HL-60/S4 treated with retinoic acid at 250 ng/mL for 4 days and 3 days (cell line): ENCODE data around the gene DHX36.

Source experiments
- in situ Hi-C: fragments of 300-500 bp; cut with MboI; formaldehyde crosslinking; loops from 2 replicates; pipeline ENCODE4 v1.7.0; 2022; ENCODE audit warnings: low sequenced_read_pairs

Gene DHX36

GRCh38 chr3:154323891-154324738, at the start of gene DHX36:
TSS of gene DHX36 (minus strand) at chr3:154324487. CDS start at chr3:154324416, 71 bp downstream.
- in situ Hi-C loops: no loop called here

- in situ Hi-C loops: no loop called here
Measured at GRCh38 chr3:154367221-154367620, 42.9 kb upstream of the DHX36 start.

- in situ Hi-C loops: no loop called here
Measured at GRCh38 chr3:154364849-154365248, 40.6 kb upstream of the DHX36 start.

GRCh38 chr3:154361099-154361498, 36.8 kb upstream of the DHX36 start:
- in situ Hi-C loops: no loop called here

- in situ Hi-C loops: no loop called here
Measured at GRCh38 chr3:154356009-154356408, 31.7 kb upstream of the DHX36 start.

GRCh38 chr3:154349223-154349622, 24.9 kb upstream of the DHX36 start:
- in situ Hi-C loops: no loop called here

DNA sequence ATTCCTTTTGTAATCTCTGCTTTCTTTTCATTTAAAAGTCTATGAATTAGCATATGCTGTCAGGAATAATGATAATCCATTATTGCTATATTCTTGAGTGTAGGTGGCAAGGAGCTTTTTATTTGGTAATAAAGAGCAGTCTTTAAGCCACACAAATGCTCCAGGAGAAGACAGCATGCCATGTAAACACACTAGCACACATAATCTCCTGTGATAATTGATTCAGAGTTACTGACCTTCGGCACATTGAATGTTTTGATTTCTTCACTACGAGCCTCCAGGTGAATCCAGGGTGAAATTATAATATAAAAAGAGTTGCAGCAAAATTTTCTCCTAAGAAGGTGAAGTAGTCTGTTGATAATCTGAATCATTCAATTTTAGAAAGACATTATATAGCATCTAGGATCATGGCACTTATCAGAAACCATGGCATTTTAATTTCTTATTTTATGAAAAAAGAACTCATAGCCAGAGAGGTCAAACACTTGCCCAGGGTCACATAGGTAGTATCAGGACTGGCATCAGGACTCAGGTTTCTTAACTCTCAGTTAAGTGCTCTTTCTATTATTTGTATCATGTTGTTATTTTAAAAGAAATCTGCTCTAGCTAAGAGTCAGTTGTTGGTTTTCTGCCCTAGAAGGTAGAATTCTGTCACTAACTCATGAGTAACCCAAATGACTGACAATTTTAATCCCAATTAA, 21.3 kb upstream of the DHX36 start:
- in situ Hi-C loops: no loop called here

DNA sequence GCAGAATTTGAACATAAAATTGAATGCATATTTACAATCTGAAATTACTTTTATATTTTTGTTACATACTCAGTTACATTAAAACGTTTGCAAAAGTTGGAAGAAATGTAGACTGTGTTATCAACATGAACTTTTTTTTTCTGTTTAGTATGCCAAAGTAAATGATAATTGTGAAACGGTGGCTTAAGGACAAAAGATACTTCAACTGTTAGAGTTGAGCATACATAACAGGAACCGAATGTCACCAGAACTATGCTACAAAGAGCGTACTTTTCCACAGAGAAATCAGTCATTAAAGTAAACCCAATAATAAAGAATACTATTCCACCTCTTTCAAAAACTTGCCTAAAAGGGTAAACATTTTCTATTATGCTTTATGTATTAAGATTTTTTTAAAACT, 14.3 kb upstream of the DHX36 start:
- in situ Hi-C loops: no loop called here

GRCh38 chr3:154338008-154338407, 13.7 kb upstream of the DHX36 start:
- in situ Hi-C loops: no loop called here

DNA sequence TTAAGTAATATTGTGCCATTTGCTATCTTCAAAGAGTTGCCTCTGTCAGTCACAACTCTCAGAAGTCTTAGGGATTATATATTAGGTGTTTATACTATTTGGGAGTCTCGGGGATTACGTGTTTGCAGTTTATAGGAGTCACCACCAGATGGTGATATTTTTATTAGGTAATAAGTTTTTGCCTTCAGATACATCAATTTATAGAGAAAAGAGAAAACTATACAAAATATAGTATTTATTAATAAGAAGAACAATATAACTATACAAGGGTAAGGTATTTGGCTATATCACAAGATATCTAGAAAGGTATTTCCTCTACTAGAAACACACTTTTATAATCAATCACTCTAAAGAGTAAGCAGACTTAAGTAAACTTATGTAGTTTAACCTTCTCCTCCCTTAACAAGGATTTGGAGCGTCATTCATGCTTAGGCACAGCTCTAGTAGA, 10.7 kb upstream of the DHX36 start:
- in situ Hi-C loops: no loop called here

GRCh38 chr3:154327871-154328270, 3.6 kb upstream of the DHX36 start:
- in situ Hi-C loops: no loop called here

DNA sequence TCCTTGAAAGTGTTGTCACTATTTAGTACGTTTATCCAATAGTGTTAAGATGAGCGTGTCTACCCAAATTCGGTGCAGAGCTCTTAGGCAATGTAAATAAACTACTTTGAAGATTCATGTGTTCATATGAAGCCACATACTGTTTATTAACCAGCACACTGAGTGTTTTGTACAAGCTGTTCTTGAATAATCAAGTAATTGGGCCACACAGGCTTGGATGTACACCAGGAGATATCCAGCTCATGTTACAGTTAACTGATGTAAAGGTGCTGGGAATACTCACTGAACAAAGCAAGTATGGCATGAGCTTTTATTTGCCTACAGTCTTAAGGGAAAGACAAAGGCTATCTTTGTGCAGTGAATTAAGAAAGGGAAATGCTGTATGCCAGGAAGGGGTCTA, 632 bp upstream of the DHX36 start:
- in situ Hi-C loops: no loop called here

GRCh38 chr3:154316974-154317767, 7.1 kb downstream of the DHX36 start:
- in situ Hi-C loops: no loop called here

DNA sequence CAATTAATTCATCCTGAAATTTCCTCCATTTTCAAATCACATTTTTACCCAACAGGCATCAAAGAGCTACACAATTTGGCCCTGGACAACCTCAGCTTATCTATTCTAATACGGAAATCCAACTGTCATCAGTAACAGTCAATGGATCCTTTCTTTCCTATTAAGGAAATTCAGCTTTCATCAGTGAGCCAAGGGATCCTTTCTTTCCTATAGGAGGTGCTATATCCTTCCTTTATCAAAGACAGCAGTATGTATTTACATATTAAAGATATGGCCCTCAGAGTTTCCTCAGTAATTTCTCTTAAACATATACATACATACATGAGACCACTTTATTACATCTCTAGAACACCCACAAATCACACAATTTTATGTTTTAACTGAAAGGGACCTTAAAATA, 10.1 kb downstream of the DHX36 start:
- in situ Hi-C loops: no loop called here

GRCh38 chr3:154310840-154311239, 13.4 kb downstream of the DHX36 start:
- in situ Hi-C loops: no loop called here

- in situ Hi-C loops: no loop called here
Measured at GRCh38 chr3:154307363-154307762, 16.9 kb downstream of the DHX36 start.

DNA sequence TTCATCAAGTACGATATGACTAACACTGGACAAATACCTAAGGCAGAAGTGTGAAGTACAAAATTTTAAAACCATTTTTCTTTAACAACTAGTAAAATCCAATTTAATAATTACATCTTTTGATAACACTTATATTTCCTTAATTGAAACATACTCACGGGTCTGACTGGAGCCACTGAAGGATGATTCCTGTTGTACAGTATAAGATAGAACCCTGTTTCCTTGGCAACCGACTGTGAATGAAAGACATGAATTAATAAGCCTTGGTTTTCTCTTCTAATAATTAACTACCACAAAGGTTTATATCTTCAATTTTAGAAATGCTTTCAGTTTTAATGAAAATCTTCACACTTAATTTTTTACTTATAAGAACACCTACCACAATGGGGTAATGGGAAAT, 19.4 kb downstream of the DHX36 start:
- in situ Hi-C loops: no loop called here

DNA sequence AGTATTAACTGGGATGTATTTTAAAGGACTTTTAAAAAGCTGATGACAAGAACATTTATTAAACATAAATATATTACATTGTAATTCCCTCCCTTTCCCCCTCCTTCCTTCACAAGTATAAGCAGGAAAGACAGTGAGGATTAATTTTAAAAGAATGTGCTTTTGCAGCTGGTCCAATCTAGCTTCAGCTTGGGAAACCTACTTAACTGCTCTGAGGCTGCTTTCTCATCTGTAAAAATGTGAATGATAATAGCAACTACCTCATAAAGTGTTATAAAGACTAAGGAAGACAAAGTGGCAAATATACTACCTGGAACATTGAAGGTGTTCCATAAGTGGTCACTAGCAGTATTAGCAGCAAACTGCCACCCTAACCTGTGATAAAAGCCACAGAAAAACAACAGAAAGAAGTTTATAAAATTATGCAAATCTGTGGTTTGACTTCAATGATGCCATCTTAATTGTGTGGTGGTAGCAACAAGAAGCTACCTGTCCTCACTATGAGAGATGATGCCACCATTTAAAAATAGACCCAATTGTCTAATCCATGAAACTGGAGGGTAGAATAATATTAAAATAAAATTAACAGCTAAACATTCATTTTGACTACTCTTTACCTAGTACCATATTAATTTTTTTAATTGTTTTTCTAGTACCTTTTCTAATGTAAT, 20.0 kb downstream of the DHX36 start:
- in situ Hi-C loops: no loop called here

- in situ Hi-C loops: no loop called here
Measured at GRCh38 chr3:154301561-154301960, 22.7 kb downstream of the DHX36 start.

- in situ Hi-C loops: no loop called here
Measured at GRCh38 chr3:154294016-154294415, 30.3 kb downstream of the DHX36 start.

DNA sequence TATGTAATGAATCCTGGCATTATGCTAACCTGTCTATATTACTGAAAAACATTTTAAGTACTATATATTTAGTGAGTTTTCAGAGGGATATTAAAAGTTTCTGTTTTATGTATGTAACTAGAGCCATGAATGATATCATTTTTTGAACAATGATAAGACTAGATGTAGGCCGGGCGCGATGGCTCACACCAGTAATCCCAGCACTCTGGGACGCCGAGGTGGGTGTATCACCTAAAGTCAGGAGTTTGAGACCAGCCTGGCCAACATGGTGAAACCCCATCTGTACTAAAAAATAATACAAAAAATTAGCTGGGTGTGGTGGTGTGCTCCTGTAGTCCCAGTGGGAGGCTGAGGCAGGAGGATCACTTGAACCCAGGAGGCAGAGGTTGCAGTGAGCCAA, 34.1 kb downstream of the DHX36 start:
- in situ Hi-C loops: no loop called here
